ENCODE results near the gene KCNQ1OT1.

GRCh38 chr11:2587132-2587930, 112.5 kb downstream of the KCNQ1OT1 start:
- TF ChIP-seq ZFP36 (IDR thresholded peaks at IDR 0.05; ENCODE audit: low read depth, low read length, partially characterized antibody) = no peak
- no peak for TF ChIP-seq SMC3 (conservative IDR thresholded peaks at IDR 0.05; ENCODE audit: insufficient read depth, low read depth, low read length)
